HepG2 (cell line): Measurements from ENCODE around the gene COMMD10. TPM values are rescaled to one million over a fixed set of nuclear protein-coding genes. Genes with fewer than 3 reads are reported as not detected.
A peak's percentile ranks its signal among the peaks of the same experiment; 100 is the strongest.

ENCODE experiments used
- ATAC-seq: fragments of 200-7000 bp; cut with Tn5 transposase; 3 replicates; pipeline ENCODE4 v1.9.1; 2020; ENCODE audit warnings: mild to moderate bottlenecking, moderate library complexity
- BruUV-seq: library from RNA; stranded (reverse); fragments of 400-500 nt; replicated peaks from 2 replicates; lab custom pipeline; 2021; lab: Mats Ljungman, UMichigan
- CTCF ChIA-PET: fragments of 300-600 bp; formaldehyde crosslinking; extraction: SDS; loops from one replicate; lab custom pipeline; 2021; ENCODE audit warnings: low total read pairs, inconsistent platforms, low intra/inter-chr PET ratio; lab: Yijun Ruan, JAX
- POLR2A ChIA-PET: fragments of 350-600 bp; sonication (Branson Sonifier 250); formaldehyde crosslinking; loops from one replicate; lab custom pipeline; 2020; ENCODE audit warnings: antibody characterized with exemption, inconsistent platforms; lab: Yijun Ruan, JAX
- DNase-seq: peaks from one replicate; pipeline ENCODE4 v3.0.0-alpha.2; 2015; ENCODE audit warnings: low spot score
- FAIRE-seq: peaks from 3 replicates; lab custom pipeline; 2011; peaks lifted over from hg19 to GRCh38; lab: Jason Lieb, UNC
- H2AFZ ChIP-seq: one replicate; pipeline ENCODE4 v1.6.1; 2011; ENCODE audit warnings: low read length, inconsistent platforms
- H3K27ac ChIP-seq: fragments of 300-600 bp; 3 replicates; pipeline ENCODE4 v1.8.0; 2011; ENCODE audit warnings: mixed run types, mild to moderate bottlenecking, mixed read lengths, low read length, inconsistent platforms; ENCODE audit not compliant: insufficient read depth; ENCODE audit errors: extremely low read length
- H3K27me3 ChIP-seq, 2 experiments: fragments of 200-600 bp in 1 of 2; 2 replicates in 1 of 2; 3 replicates in 1 of 2; pipeline versions ENCODE4 v1.6.0 to v1.8.0; 2011; ENCODE audit warnings: low read length in 2 of 2, mild to moderate bottlenecking in 2 of 2, moderate library complexity in 2 of 2, inconsistent platforms in 1 of 2; ENCODE audit not compliant: insufficient read depth in 2 of 2, control insufficient read depth in 1 of 2
- H3K36me3 ChIP-seq, 2 experiments: fragments of 200-600 bp in 1 of 2; replicated peaks in 1 of 2; 2 replicates in 1 of 2; 3 replicates in 1 of 2; pipeline versions ENCODE4 v1.5.1 to v1.8.0; 2011; ENCODE audit warnings: low read length in 2 of 2, inconsistent platforms in 1 of 2; ENCODE audit not compliant: insufficient read depth in 2 of 2, control insufficient read depth in 1 of 2
- H3K4me1 ChIP-seq: 2 replicates; pipeline ENCODE4 v1.5.1; 2012; ENCODE audit warnings: low read length, inconsistent platforms; ENCODE audit not compliant: insufficient read depth
- H3K4me2 ChIP-seq: 2 replicates; pipeline ENCODE4 v1.6.0; 2011; ENCODE audit warnings: low read depth, low read length, inconsistent platforms
- H3K4me3 ChIP-seq, 3 experiments: fragments of 200-600 bp in 1 of 3; sonication (generic), shearing (Covaris generic) in 1 of 3; replicated peaks in 1 of 3; 2 replicates each; pipeline ENCODE4 v1.5.1; 2011 to 2016; ENCODE audit warnings: low read length in 3 of 3, inconsistent platforms in 2 of 3, low read depth in 2 of 3, mild to moderate bottlenecking in 2 of 3, control low read depth in 1 of 3, mixed read lengths in 1 of 3; ENCODE audit not compliant: insufficient read depth in 1 of 3
- H3K79me2 ChIP-seq: one replicate; pipeline ENCODE4 v1.6.1; 2011; ENCODE audit warnings: low read length, inconsistent platforms; ENCODE audit not compliant: insufficient read depth
- H3K9ac ChIP-seq: 2 replicates; pipeline ENCODE4 v1.6.0; 2011; ENCODE audit warnings: mild to moderate bottlenecking, low read depth, low read length, inconsistent platforms; ENCODE audit not compliant: insufficient read depth
- H3K9me3 ChIP-seq: 2 replicates; pipeline ENCODE4 v1.5.1; 2012; ENCODE audit warnings: mild to moderate bottlenecking, low read length
- H4K20me1 ChIP-seq: 2 replicates; pipeline ENCODE4 v1.6.0; 2011; ENCODE audit warnings: inconsistent platforms, mild to moderate bottlenecking, low read length, moderate library complexity; ENCODE audit not compliant: insufficient read depth
- GATA4 ChIP-seq: sonication (generic); IDR thresholded peaks from 2 replicates; pipeline ENCODE4 v1.6.1; 2016; ENCODE audit warnings: antibody characterized with exemption, low read depth, borderline replicate concordance
- MAFF ChIP-seq: IDR thresholded peaks from 2 replicates; pipeline ENCODE4 v1.6.1; 2011; ENCODE audit warnings: low read depth, low read length, improper control_type of control experiment
- MAFK ChIP-seq, 2 experiments: IDR thresholded peaks in 1 of 2; conservative IDR thresholded peaks in 1 of 2; 2 replicates each; pipeline ENCODE4 v1.6.1; 2011; ENCODE audit warnings: improper control_type of control experiment in 2 of 2, low read length in 2 of 2
- NFKB2 ChIP-seq: sonication (generic); formaldehyde crosslinking; IDR thresholded peaks from 2 replicates; pipeline ENCODE4 v1.4.0; 2020; ENCODE audit warnings: missing genetic modification reagents, borderline replicate concordance
- PHB2 ChIP-seq: fragments of 450-650 bp; IDR thresholded peaks from 2 replicates; pipeline ENCODE4 v1.6.1; 2018; ENCODE audit not compliant: partially characterized antibody
- XBP1 ChIP-seq: sonication (generic); formaldehyde crosslinking; IDR thresholded peaks from 2 replicates; pipeline ENCODE4 v1.5.0; 2020; ENCODE audit warnings: missing genetic modification reagents
- ZNF143 ChIP-seq: sonication (generic); formaldehyde crosslinking; IDR thresholded peaks from 2 replicates; pipeline ENCODE4 v1.4.0; 2020; ENCODE audit warnings: missing genetic modification reagents
- ZNF75D ChIP-seq: sonication (generic); formaldehyde crosslinking; IDR thresholded peaks from 2 replicates; pipeline ENCODE4 v1.8.1; 2023; ENCODE audit warnings: missing genetic modification reagents, mild to moderate bottlenecking, borderline replicate concordance
- WGBS: methylation state at CpG from one replicate; pipeline ENCODE4 v1.1.6; 2017; ENCODE audit warnings: low lambda C conversion rate; 5-methylcytosine and 5-hydroxymethylcytosine counted together
- in situ Hi-C: cut with HindIII; loops from 2 replicates; pipeline ENCODE4 v1.10.0; 2017; ENCODE audit warnings: low pct_unique_long_range_greater_than_20kb; ENCODE audit not compliant: extremely low pct_ligation_motif_present
- intact Hi-C: fragments of 100-400 bp; cut with micrococcal nuclease; formaldehyde crosslinking; loops from one replicate; pipeline ENCODE4 v1.10.0; 2022; ENCODE audit not compliant: unreplicated experiment
- polyA plus RNA-seq, 8 experiments: library from polyadenylated mRNA; depleted of rRNA in 3 of 8; stranded (reverse) in 7 of 8; unstranded in 1 of 8; fragments of >200 nt; fragmentation: Illumina TruSeq in 4 of 8; extraction: Trizol in 4 of 8; gene quantifications; 2 replicates each; pipeline versions ENCODE4 v1.2.1 to v1.2.3, GENCODE V29; 2011 to 2016; ENCODE audit warnings: low read depth in 4 of 8, missing spikeins in 1 of 8, mixed read lengths in 1 of 8; ENCODE audit not compliant: insufficient read depth in 1 of 8
- total RNA-seq, 5 experiments: library from RNA; depleted of rRNA; stranded (reverse); fragments of >200 nt; fragmentation: Illumina TruSeq; extraction: Trizol; gene quantifications; 2 replicates each; pipeline ENCODE4 v1.2.3, GENCODE V29; 2016; ENCODE audit warnings: low read depth in 1 of 5

Gene COMMD10
- total and polyA plus RNA-seq, 2 of the 13 experiments (the other 11 are each of a cell fraction or from before 2014, with no cell fraction given): 16.9 to 39.3 TPM

DNA sequence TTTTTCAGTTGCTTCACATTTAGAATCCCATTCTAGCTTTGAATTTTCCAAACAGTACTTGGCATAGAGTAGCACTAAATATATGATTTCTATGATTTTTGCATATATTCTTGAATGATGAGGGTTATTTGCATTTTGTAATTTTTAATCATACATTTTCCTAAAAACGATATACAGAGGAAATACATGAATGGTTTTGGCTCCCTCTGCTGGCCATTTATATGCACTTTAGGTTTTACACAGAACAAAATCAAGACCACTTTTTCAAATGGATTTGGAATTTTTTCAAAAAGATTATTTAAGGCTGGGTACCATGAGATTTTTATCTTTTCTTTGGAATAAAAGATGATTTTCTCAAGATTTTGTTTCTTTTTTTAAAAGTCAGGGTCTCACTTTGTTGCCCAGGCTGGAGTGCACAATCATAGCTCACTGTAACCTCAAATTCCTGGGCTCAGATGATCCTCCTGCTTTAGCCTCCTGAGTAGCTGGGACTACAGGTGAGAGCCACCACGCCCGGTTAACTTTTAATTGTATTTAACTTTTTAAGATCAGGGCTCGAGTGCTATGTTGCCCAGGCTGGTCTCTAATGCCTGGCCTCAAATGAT, 16.7 kb upstream of the COMMD10 start (continued):
- TF ChIP-seq ZNF75D (CRISPR knock-in tag) (no peak), NFKB2 (CRISPR knock-in tag) (no peak)
- TF ChIP-seq, all 625 proteins: peak for 3

DNA sequence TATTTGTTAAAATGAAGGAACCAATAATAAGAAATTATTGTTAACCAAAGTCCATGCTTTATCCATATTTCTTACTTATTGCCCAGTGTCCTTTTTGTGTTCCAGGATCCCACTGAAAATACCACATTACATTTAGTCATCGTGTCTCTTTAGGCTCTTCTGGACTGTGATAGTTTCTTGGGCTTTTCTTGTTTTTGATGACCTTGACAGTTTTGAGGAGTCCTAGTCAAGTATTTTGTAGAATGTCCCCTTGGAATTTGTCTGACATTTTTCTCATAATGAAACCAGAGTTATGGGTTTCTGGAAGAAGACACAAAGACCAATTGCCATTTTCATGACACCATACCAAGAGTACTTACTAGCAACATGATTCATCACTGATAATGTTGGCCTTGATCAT, 13.6 kb upstream of the COMMD10 start:
- in situ Hi-C loops: loop anchor here (25.0 kb wide), 2 partner anchors 234 to 759 kb away; partner anchors contain the start of genes AP3S1 and ATG12

GRCh38 chr5:116075191-116075831, 9.5 kb upstream of the COMMD10 start:
- no peak for FAIRE-seq
- no peak for ATAC-seq

More for the DNA sequence above, 13.6 kb upstream of the COMMD10 start:
- Histone ChIP-seq H3K36me3 (no peaks in the 10 kb centered on the region), H3K4me2 (no peak overlapping the region), H3K9me3 (no peaks in the 10 kb centered on the region), H3K9ac (no peak overlapping the region), H2AFZ (no peak overlapping the region), H3K27me3 (no peaks in the 10 kb centered on the region), H3K4me1 (peaks cover 8% of the 10 kb centered on the region), H4K20me1 (no peaks in the 10 kb centered on the region), H3K27ac (no peak overlapping the region), H3K4me3 (no peak overlapping the region), H3K79me2 (no peaks in the 10 kb centered on the region)
- DNase-seq: no peak
- ChIA-PET CTCF (no interaction called here), POLR2A (no interaction called here)
- no peak for ATAC-seq
- WGBS: 92% methylated on average over 1 of the region's 1 CpG
- intact Hi-C loops: no loop called here
- BruUV-seq: no TSS peak
- FAIRE-seq: no peak
- no peak for TF ChIP-seq GATA4
- TF ChIP-seq MAFF: peak; percentile 72
- TF ChIP-seq MAFK (conservative IDR thresholded peaks at IDR 0.05 in 1 of 2, IDR thresholded peaks at IDR 0.05 in 1 of 2; ENCODE audit: low read length in 2 of 2): peak; percentile 67 to 87; a peak in 3 of 4 replicates

More at GRCh38 chr5:116075191-116075831, 9.5 kb upstream of the COMMD10 start:
- H3K9me3 ChIP-seq: no peaks in the 10 kb centered on the region
- no TSS peak for BruUV-seq
- ChIA-PET POLR2A (no interaction called here), CTCF (no interaction called here)
- H3K36me3 ChIP-seq: no peaks in the 10 kb centered on the region; a peak in 1 of 5 replicates
- 39% methylated on average over 6 of the region's 6 CpGs for WGBS
- no peaks in the 10 kb centered on the region for H3K79me2 ChIP-seq
- peak overlapping the region; percentile 23; the same call in 1 of the 2 replicates for H3K4me2 ChIP-seq
- intact Hi-C loops: no loop called here
- H3K4me3 ChIP-seq: no peak overlapping the region
- H3K27ac ChIP-seq: no peak overlapping the region
- no peaks in the 10 kb centered on the region for H4K20me1 ChIP-seq
- peaks cover 8% of the 10 kb centered on the region for H3K4me1 ChIP-seq
- in situ Hi-C loops: no loop called here
- H2AFZ ChIP-seq: no peak overlapping the region
- no peak for DNase-seq
- H3K9ac ChIP-seq: no peak overlapping the region
- TF ChIP-seq ZNF143 (0 out of 2 replicates have a peak, but pooled peaks have one; percentile 23), PHB2 (no peak), XBP1 (CRISPR knock-in tag) (no peak)
- H3K27me3 ChIP-seq: no peaks in the 10 kb centered on the region
